Mesodermal cell (in vitro differentiated cells): ENCODE data around the gene EYS.
"Not testable (repeated sequence)": the region's sequence is repeated elsewhere in the genome, so short reads cannot be mapped to it uniquely, and the experiment has no call there.

ENCODE experiments used
- H3K27ac ChIP-seq: 2 replicates; pipeline ENCODE4 v1.7.0; 2013; ENCODE audit warnings: mild to moderate bottlenecking, low read depth, low read length, moderate library complexity; ENCODE audit not compliant: severe bottlenecking
- H3K36me3 ChIP-seq: 2 replicates; pipeline ENCODE4 v1.7.1; 2013; ENCODE audit warnings: mild to moderate bottlenecking, low read length, moderate library complexity; ENCODE audit not compliant: control insufficient read depth, insufficient read depth
- H3K4me1 ChIP-seq: one replicate; pipeline ENCODE4 v1.7.1; 2013; ENCODE audit warnings: mild to moderate bottlenecking, low read length; ENCODE audit not compliant: insufficient read depth, control insufficient read depth, poor library complexity, severe bottlenecking
- H3K4me3 ChIP-seq: 2 replicates; pipeline ENCODE4 v1.7.0; 2013; ENCODE audit warnings: low read length, control low read depth, mild to moderate bottlenecking; ENCODE audit not compliant: insufficient read depth, poor library complexity, severe bottlenecking; ENCODE audit errors: extremely low read depth
- H3K9me3 ChIP-seq: 2 replicates; pipeline ENCODE4 v1.7.1; 2013; ENCODE audit warnings: mild to moderate bottlenecking, low read length, moderate library complexity; ENCODE audit not compliant: control insufficient read depth
- WGBS, 2 experiments: methylation state at CpG; one replicate each; pipeline ENCODE4 v1.1.5; 2013; ENCODE audit warnings: missing lambda C conversion rate in 2 of 2; ENCODE audit not compliant: insufficient coverage in 2 of 2; 5-methylcytosine and 5-hydroxymethylcytosine counted together

EYS gene

DNA sequence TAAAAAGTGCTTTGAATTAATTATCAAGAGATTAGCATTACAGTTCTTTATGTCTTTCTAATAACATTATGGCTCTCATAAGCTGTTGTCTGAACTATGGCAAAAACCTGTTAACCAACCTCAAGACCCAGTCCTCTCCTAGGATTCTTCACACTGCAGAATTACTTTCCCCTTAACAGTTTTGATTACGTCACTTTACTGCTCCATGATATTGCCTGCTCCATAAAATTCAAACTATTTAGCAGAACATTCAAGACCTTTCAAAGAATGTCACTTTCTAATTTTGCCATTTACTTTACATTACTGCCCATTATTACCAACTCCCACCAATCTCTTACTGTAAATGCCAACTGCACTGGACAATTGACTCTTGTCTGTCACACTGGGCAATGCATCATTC lies 1227.9 kb downstream of the EYS start:
- 90 to 94% methylated on average over 1 of the region's 1 CpG for WGBS, 2 experiments
- Histone ChIP-seq H3K4me1 (no peaks in the 10 kb centered on the region), H3K4me3 (no peak overlapping the region), H3K36me3 (no peaks in the 10 kb centered on the region), H3K9me3 (no peaks in the 10 kb centered on the region), H3K27ac (no peak overlapping the region)

DNA sequence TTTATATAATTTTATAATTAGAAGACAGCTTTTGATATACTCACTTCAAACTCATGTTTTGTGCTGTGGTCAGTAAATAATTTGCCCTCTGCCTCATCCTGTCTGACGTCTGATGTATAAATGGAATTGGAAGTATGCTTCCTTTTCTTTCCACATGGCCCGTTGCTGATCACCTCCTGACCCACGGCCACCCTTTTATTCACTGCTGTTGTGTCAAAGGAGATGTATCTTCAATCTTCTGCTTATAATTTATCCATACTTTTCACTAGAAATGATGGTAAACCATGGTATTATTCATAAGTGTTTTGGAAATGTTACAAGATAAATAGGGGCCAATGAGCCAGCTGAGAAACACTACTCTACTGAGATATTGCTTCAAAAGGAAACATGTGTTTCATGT lies 1229.6 kb downstream of the EYS start:
- WGBS, 2 experiments: no CpG with 5 or more reads among the region's 3 CpGs
- H3K36me3 ChIP-seq: no peaks in the 10 kb centered on the region
- no peaks in the 10 kb centered on the region for H3K4me1 ChIP-seq
- H3K9me3 ChIP-seq: no peaks in the 10 kb centered on the region
- H3K4me3 ChIP-seq: no peak overlapping the region
- no peak overlapping the region for H3K27ac ChIP-seq

DNA sequence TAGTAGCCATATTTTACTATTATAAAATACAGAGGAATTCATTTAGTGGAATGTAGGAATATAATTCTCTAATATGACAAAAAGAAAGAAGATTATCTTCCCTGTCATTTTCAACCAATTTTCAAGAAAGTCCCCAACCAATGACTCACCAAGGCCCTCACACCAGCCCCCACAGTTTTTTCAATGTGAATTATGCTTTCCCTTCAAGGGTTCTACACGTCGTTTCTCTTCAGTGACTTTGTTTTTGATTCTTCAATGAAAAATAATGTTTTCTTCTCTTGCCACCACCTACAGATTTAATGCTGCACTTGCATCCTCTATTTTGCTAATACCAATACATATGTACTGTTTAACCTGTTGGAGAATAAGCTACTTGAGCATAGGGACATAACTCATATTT lies 1230.1 kb downstream of the EYS start:
- Histone ChIP-seq H3K4me1 (no peaks in the 10 kb centered on the region), H3K9me3 (no peaks in the 10 kb centered on the region), H3K27ac (no peak overlapping the region), H3K4me3 (no peak overlapping the region), H3K36me3 (no peaks in the 10 kb centered on the region)
- 30% methylated on average over 2 of the region's 2 CpGs; no CpG with 5 or more reads in 1 of the 2 experiments for WGBS, 2 experiments

DNA sequence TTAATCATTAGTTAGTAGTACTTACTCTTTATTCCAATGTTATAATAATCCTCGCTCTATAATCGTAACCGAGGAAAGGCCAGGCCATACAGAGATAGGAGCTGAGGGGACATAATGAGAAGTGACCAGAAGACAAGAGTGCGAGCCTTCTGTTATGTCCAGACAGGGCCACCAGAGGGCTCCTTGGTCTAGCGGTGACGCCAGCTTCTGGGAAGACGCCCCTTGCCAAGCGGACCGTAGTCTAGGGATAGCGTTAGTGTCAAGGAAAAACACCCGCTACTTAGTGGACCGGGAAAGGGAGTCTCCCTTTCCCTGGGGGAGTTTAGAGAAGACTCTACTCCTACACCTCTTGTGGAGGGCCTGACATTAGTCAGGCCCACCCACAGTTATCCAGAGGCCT lies 1237.6 kb downstream of the EYS start:
- not testable (repeated sequence) for H3K9me3 ChIP-seq, H3K36me3 ChIP-seq, H3K4me3 ChIP-seq, H3K4me1 ChIP-seq, H3K27ac ChIP-seq
- 11 to 18% methylated on average over 3 to 6 of the region's 12 CpGs for WGBS, 2 experiments

DNA sequence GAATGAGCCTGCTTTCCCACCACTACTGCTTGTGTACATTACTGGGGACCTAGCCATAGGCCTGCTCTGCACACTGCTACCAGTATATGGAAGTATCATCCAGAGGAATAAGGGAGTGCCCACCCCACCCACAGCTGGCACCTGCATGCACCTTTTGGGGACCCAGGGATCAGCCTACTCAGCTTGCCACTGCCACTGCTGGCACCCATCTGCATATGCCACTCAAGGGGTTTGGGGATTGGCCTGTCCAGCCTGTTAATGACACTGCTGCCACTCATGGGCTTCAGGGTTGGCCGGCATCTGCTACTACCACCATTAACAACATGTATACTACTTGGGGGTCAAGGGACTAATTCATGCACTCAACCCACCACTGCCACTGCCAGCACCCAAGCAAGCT lies 1239.4 kb downstream of the EYS start:
- no peaks in the 10 kb centered on the region for H3K9me3 ChIP-seq
- no peaks in the 10 kb centered on the region for H3K36me3 ChIP-seq
- WGBS, 2 experiments: 90 to 100% methylated on average over 1 of the region's 1 CpG

DNA sequence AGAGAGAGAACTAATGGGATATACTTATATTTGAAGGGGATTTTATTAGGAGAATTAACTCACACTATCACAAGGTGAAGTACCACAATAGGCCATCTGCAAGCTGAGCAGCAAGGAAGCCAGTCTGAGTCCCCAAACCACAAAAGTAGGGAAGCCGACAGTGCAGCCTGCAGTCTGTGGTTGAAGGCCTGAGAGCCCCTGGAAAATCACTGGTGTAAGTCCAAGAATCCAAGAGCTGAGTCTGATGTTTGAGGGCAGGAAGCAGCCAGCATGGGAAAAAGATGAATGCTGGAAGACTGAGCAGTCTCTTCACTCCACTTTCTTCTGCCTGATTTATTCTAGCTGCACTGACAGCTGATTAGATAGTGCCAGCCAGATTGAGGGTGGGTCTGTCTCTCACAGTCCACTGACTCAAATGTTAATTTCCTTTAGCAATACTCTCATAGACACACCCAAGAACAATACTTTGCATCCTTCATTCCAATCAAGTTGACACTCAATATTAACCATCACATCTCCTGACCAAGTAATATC lies 1247.5 kb downstream of the EYS start:
- H3K36me3 ChIP-seq: no peaks in the 10 kb centered on the region
- 71 to 88% methylated on average over 1 of the region's 1 CpG for WGBS, 2 experiments
- H3K9me3 ChIP-seq: no peaks in the 10 kb centered on the region
- no peak overlapping the region for H3K4me3 ChIP-seq
- no peak overlapping the region for H3K27ac ChIP-seq
- no peaks in the 10 kb centered on the region for H3K4me1 ChIP-seq

More for the DNA sequence above, 1239.4 kb downstream of the EYS start:
- Histone ChIP-seq H3K27ac (no peak overlapping the region), H3K4me1 (no peaks in the 10 kb centered on the region), H3K4me3 (no peak overlapping the region)

DNA sequence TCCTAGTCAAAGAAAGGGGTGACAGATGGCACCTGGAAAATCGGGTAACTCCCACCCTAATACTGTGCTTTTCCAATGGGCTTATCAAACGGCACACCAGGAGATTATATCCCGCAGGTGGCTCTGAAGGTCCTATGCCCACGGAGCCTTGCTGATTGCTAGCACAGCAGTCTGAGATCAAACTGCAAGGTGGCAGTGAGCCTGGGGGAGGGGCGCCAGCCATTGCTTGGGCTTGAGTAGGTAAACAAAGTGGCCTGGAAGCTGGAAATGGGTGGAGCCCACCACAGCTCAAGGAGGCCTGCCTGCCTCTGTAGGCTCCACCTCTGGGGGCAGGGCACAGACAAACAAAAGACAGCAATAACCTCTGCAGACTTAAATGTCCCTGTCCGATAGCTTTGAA lies 1258.9 kb downstream of the EYS start:
- H3K27ac ChIP-seq, H3K4me1 ChIP-seq, H3K9me3 ChIP-seq, H3K4me3 ChIP-seq, H3K36me3 ChIP-seq: not testable (repeated sequence)
- 91 to 95% methylated on average over 4 to 6 of the region's 6 CpGs for WGBS, 2 experiments

DNA sequence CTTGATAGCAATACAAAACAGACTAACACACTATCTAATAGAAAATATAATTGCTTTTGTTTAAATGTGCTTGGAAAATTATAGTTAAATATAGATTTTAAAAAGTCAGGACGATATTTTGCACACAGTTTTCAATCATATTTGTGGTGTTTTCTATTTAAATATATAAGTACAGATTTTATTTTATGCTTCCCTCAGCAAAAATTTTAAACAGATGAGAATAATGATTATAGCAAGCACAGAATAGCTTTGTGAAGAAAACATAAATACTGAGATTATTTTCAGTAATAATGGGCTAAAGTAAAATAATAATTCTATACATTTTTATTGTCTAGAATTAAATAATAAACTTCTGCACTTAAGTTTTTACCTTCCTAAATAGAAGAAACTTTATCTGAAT lies 1262.0 kb downstream of the EYS start:
- H3K27ac ChIP-seq: no peak overlapping the region
- H3K36me3 ChIP-seq: no peaks in the 10 kb centered on the region
- H3K4me3 ChIP-seq: no peak overlapping the region
- H3K9me3 ChIP-seq: no peaks in the 10 kb centered on the region
- WGBS, 2 experiments: no CpG with 5 or more reads among the region's 1 CpG
- H3K4me1 ChIP-seq: no peaks in the 10 kb centered on the region

DNA sequence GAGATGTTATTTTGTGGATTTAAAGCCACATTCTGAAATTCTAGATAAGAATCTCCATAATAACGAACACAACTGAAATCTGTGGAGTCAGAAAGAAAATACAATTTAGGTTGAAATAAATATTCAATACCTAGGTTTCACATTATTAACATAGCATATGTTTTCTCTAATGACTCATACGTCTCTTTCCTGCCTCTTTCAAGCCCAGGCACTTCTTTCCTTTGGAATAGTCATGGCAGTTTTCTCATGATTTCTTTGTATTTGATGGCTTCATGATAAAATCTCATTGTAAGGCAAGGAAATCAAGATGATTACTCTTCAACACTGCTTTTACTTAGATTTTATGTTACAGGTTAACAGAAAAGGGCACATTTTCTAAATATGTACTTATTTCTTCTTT lies 1267.8 kb downstream of the EYS start:
- H3K27ac ChIP-seq: no peak overlapping the region
- no peaks in the 10 kb centered on the region for H3K36me3 ChIP-seq
- H3K4me1 ChIP-seq: no peaks in the 10 kb centered on the region
- no peak overlapping the region for H3K4me3 ChIP-seq
- H3K9me3 ChIP-seq: no peaks in the 10 kb centered on the region
- WGBS, 2 experiments: no CpG with 5 or more reads among the region's 2 CpGs

DNA sequence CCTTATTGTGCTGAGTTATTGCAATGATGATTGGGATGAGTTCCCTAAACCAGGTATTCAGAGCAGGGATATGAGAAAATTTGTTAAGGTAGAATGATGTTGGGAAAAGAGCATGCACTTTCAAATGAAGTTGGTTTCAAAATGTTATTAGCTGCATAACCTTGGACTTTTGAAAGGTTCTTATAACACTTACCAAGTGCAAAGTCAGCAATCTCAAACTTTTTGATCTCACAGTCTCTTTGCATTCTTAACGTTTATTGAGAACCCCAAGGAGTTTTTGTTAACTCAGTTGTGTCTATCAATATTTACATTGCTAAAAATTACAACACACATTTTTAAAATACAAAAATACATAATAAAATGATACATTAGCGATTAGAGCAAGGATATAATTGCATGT lies 1269.0 kb downstream of the EYS start:
- no peaks in the 10 kb centered on the region for H3K9me3 ChIP-seq
- H3K36me3 ChIP-seq: no peaks in the 10 kb centered on the region
- H3K27ac ChIP-seq: no peak overlapping the region
- no peak overlapping the region for H3K4me3 ChIP-seq
- no peaks in the 10 kb centered on the region for H3K4me1 ChIP-seq
- no CpG with 5 or more reads among the region's 2 CpGs for WGBS, 2 experiments

DNA sequence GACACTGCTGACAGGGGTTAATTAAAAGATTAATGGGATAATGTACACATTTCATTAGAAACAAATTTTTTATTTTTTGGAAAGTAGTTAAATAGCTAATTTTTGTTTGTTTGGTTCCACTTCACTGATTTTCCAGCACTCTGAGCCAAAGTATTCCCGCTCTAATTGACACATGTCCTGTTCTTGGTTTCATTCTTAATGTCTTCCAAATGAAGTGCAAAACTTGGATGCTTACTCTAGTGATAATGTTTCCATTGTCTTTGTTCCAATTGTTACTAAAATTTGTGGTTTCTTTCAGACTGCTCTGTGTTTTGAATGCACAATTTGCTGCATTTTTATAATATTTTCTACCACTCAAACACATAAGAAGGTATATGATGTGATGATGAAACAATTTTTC lies 1277.1 kb downstream of the EYS start:
- WGBS, 2 experiments: no CpG with 5 or more reads among the region's 1 CpG
- Histone ChIP-seq H3K4me3 (no peak overlapping the region), H3K36me3 (no peaks in the 10 kb centered on the region), H3K9me3 (no peaks in the 10 kb centered on the region), H3K4me1 (no peaks in the 10 kb centered on the region), H3K27ac (no peak overlapping the region)
